HEK293 (cell line): ENCODE data around the gene PDSS1.

Experiments
- ATF2 ChIP-seq: fragments of 450-650 bp; formaldehyde crosslinking; IDR thresholded peaks from 2 replicates; pipeline ENCODE4 v1.5.1; 2016; ENCODE audit warnings: missing biosample characterization, missing genetic modification characterization, low read depth
- EGR2 ChIP-seq: fragments of 450-650 bp; formaldehyde crosslinking; IDR thresholded peaks from 2 replicates; pipeline ENCODE4 v1.5.1; 2016; ENCODE audit warnings: low read depth, missing biosample characterization, missing genetic modification characterization
- GLI2 ChIP-seq: fragments of 450-650 bp; formaldehyde crosslinking; IDR thresholded peaks from 2 replicates; pipeline ENCODE4; 2017; ENCODE audit warnings: missing biosample characterization, missing genetic modification characterization, low read depth, borderline replicate concordance
- MZF1 ChIP-seq: fragments of 450-650 bp; formaldehyde crosslinking; IDR thresholded peaks from 2 replicates; pipeline ENCODE4 v1.5.1; 2017; ENCODE audit warnings: missing biosample characterization, missing genetic modification characterization, borderline replicate concordance
- ZBTB7A ChIP-seq: fragments of 450-650 bp; formaldehyde crosslinking; IDR thresholded peaks from 2 replicates; pipeline ENCODE4 v1.5.1; 2016; ENCODE audit warnings: low read depth, missing biosample characterization, missing genetic modification characterization
- ZNF148 ChIP-seq: fragments of 450-650 bp; formaldehyde crosslinking; IDR thresholded peaks from 2 replicates; pipeline ENCODE4 v1.5.0; 2017; ENCODE audit warnings: missing biosample characterization, missing genetic modification characterization, borderline replicate concordance
- ZNF24 ChIP-seq: fragments of 450-650 bp; formaldehyde crosslinking; IDR thresholded peaks from 2 replicates; pipeline ENCODE4 v1.5.1; 2016; ENCODE audit warnings: missing biosample characterization, missing genetic modification characterization
- ZNF623 ChIP-seq: fragments of 450-650 bp; formaldehyde crosslinking; IDR thresholded peaks from 2 replicates; pipeline ENCODE4 v1.5.1; 2016; ENCODE audit warnings: missing biosample characterization, missing genetic modification characterization
- ZSCAN30 ChIP-seq: fragments of 450-650 bp; IDR thresholded peaks from 2 replicates; pipeline ENCODE4 v1.5.1; 2018; ENCODE audit warnings: missing biosample characterization, mild to moderate bottlenecking, missing genetic modification characterization, moderate library complexity

DNA sequence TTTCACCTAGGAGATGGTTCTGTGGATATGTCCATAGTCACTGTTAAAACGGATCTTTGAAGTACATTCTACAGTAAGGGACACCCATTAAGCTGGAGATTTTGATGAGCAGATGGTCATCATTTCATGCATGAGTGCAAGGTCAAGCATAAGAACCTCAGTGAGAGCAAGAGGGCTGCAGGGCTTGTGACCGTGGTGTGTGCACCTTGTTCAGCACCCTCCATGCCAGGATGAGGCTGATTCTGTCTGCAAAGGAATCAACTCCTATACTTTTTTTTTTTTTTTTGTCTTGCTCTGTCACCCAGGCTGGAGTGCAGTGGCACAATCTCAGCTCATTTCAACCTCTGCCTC is 17.6 kb downstream of the PDSS1 start:
- TF ChIP-seq EGR2 (tag by site-specific recombination), result no peak
- TF ChIP-seq ZSCAN30 (tag by site-specific recombination), result no peak
- no peak for TF ChIP-seq ZBTB7A
- no peak for TF ChIP-seq ATF2
- TF ChIP-seq MZF1 (tag by site-specific recombination), result no peak
- TF ChIP-seq ZNF148 (tag by site-specific recombination), result no peak
- no peak for TF ChIP-seq GLI2
- no peak for TF ChIP-seq ZNF623
- no peak for TF ChIP-seq ZNF24 (tag by site-specific recombination)
